ES-I3 (cell line): ENCODE data around the gene CXCR1.
"Not testable (repeated sequence)": the region's sequence is repeated elsewhere in the genome, so short reads cannot be mapped to it uniquely, and the experiment has no call there.

ENCODE experiments used
- H3K36me3 ChIP-seq: 2 replicates; pipeline ENCODE4 v1.6.1; 2013; ENCODE audit warnings: mild to moderate bottlenecking, low read length, control low read depth, moderate library complexity; ENCODE audit not compliant: insufficient read depth
- H3K4me1 ChIP-seq: 2 replicates; pipeline ENCODE4 v1.6.1; 2013; ENCODE audit warnings: mild to moderate bottlenecking, control low read depth, low read length; ENCODE audit not compliant: insufficient read depth
- H3K9ac ChIP-seq: 2 replicates; pipeline ENCODE4 v1.6.1; 2013; ENCODE audit warnings: low read depth, mild to moderate bottlenecking, low read length, moderate library complexity
- H3K9me3 ChIP-seq: 2 replicates; pipeline ENCODE4 v1.6.1; 2013; ENCODE audit warnings: mild to moderate bottlenecking, low read length, moderate library complexity; ENCODE audit not compliant: control insufficient read depth, insufficient read depth

CXCR1 gene

DNA sequence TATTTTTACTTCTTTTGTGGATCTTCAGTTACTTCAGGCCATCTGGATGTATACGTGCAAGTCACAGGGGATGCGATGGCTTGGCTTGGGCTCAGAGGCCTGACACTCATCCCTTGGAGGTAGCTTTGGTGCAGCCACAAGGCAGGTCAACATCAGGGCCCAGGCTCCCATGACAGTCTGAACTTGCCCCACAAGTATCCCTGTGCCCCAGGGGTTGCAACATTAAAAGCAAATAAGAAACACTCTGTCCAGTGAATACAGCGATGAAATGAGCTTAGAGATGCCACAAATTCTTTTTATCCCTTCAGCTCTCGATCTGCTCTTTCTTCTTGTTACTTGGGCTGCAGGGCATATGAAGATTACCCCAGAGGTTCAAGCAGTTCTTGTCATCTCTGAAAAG is 13.0 kb upstream of the CXCR1 start:
- Histone ChIP-seq H3K36me3 (no peaks in the 10 kb centered on the region), H3K4me1 (no peaks in the 10 kb centered on the region), H3K9me3 (no peaks in the 10 kb centered on the region), H3K9ac (no peak overlapping the region)

DNA sequence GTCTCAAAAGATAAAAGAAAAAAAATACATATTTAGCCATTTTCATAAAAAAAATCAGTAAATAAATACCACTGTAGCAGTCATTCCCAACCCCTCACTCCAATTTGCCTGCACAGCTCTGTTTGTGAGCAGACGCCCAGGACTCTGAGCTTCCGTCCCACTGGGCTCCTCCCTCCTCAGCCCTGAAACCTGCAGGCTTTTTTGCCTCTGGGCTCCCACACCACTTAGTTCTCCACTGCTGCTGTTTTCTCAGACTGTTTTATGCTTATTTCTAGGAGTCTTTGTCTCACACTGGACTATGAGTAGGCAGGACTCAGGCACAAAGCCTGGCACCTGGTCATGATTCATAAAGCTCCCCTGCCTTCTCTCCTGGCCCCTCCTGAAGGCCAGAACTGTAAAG is 6.1 kb upstream of the CXCR1 start:
- H3K4me1 ChIP-seq: peaks cover 5% of the 10 kb centered on the region
- no peaks in the 10 kb centered on the region for H3K9me3 ChIP-seq
- no peaks in the 10 kb centered on the region for H3K36me3 ChIP-seq
- no peak overlapping the region for H3K9ac ChIP-seq

DNA sequence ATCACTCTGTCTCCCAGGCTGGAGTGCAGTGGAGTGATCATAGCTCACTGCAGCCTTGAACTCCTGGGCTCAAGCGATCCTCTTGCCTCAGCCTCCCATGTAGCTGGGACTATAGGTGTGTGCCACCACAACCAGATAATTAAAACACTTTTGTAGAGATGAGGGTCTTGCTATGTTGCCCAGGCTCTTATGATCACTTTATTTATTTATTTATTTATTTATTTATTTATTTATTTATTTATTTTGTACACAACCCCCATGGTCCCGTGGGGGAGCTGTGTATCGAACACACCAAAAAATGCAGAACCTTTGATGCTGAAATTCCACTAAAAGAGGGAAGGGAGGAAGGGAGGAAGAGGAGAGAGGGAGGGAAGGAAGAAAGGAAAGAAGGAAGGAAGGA is 5.0 kb upstream of the CXCR1 start:
- not testable (repeated sequence) for H3K9me3 ChIP-seq, H3K36me3 ChIP-seq, H3K4me1 ChIP-seq, H3K9ac ChIP-seq

DNA sequence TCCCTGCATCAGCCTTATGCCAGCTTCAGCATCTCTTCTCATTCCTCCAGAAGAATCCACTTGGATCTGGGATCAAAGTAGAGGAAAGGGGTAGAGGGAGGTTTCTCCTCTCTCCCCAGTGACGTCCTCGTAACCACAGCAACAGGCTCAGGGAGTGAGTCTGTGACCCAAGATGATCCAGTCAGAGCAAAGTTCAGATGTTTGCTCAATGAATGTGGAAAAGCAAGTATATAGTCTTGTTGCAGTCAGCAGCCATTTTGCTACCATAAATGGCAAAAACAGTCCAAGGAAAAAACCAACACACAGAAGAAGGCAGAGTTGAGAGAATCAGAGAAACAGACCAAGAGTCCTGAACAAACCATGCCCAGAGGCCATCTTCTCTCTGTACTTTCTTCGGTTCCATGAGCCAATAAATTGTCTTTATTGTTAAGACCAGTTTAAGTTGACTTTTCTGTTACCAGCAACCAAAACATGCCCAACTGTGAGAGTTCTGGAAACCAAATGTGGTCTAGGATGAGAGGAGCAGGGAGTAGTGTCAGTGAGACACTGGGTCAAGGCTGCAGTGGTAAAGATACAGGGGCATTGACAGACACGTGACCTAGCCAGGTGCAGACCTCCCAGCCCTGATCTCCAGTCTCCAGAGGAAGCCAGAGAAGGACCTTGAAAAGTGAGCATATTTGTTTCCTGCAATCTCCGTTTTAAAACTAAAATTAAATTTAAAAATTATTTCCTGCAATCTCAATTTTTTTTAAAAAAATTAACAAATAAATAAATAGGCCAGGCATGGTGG is 3.2 kb upstream of the CXCR1 start:
- Histone ChIP-seq H3K36me3 (no peaks in the 10 kb centered on the region), H3K9ac (no peak overlapping the region), H3K9me3 (no peaks in the 10 kb centered on the region), H3K4me1 (peaks cover 9% of the 10 kb centered on the region)

DNA sequence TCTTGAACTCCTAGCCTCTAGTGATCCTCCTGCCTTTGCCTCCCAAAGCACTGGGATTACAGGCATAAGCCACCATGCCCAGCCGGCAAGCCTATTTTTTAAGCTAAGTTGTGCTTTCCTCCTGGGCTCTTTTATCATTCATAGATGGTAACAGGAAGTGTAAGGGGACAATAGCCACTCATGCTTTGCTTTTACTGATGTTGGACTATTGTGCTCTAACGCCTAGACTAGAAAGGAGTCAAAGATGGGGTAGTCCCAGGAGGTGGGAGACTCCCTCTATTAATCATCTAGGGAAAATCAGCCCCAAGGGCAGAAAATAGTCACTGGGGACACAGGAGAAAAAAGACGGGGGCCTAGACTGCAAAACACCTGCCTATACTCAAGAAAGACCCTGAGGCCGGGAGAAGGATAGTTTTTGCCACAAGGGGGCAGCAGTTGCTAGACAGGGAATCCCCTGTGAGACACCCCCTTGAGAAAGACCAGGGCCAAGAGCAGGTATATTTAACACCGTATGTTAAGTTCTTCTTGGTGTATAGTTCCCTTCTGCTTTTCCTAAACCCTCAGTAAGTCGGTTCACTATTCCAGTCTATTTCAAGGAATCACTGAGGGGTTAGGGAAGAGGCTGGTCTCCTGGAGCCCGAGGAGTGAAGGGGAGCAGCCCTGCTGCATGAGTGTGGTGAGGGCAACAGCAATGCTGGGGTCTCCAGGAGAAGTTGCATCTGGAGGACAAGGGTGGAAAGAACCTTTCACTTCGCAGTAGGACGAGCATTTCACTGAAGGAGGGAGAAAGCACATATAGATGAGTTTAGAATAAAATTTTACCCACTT is 2.1 kb upstream of the CXCR1 start:
- H3K4me1 ChIP-seq: peaks cover 9% of the 10 kb centered on the region
- H3K36me3 ChIP-seq: no peaks in the 10 kb centered on the region
- H3K9ac ChIP-seq: no peak overlapping the region
- H3K9me3 ChIP-seq: no peaks in the 10 kb centered on the region

DNA sequence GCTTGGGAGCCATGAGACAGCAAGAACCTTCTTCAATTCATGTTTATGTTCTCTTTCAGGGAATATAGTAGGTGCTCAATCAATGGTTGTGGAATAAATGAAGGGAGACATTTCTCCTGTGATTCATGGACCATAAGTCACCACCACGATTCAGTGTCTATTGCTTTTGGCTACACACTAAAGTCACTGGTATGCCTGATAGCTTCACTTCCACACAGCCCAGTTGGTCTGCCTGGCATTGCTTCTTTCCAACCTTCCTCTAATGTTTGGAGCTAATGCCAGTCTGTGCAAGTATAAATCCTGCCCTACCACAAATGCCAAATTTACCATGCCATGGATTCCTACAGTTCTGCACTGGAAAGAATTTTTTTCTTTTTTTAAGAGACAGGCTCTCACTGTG is 1.3 kb upstream of the CXCR1 start:
- Histone ChIP-seq H3K36me3 (no peaks in the 10 kb centered on the region), H3K9ac (no peak overlapping the region), H3K9me3 (no peaks in the 10 kb centered on the region), H3K4me1 (peaks cover 9% of the 10 kb centered on the region)

DNA sequence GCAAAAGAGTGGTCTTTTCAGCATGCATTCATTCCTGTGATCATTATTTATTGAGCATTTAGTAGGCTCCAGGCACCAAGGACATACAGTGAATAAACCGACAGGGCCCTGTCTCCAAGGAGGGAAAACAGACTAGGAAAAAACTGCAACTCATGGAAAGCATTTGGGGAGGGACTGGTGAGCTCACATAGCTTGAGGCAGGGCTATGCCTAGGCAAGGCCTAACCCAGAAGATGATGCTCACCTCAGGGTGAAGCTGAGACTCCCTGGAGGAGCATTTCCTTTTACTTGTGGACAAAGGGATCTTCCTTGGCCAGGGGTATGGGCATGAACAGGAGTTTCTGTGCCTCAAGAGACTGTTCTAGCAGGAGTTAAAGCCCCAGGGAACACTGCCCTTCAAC is 3.9 kb downstream of the CXCR1 start:
- no peak overlapping the region for H3K9ac ChIP-seq
- no peaks in the 10 kb centered on the region for H3K9me3 ChIP-seq

DNA sequence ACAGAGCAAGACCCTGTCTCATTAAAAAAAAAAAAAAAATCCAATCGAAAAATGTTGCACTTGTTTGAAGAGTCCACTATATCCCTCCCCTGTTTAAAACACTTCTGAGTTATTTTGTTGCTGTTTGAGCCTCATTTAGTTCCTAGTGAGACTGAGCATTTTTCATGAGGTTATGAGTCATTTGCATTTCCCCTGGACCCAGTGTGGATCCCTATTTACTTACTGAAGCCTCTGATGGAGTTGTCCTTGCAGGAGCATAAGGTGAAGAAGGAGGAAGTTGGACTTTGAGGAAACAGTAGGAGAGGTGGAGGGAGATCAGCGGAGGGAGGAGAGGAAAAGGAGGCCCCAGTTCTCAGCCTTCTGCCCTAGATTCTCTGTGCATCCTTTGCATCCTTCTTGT is 5.1 kb downstream of the CXCR1 start:
- Histone ChIP-seq H3K9me3 (no peaks in the 10 kb centered on the region; the same call in 1 of the 2 replicates), H3K4me1 (no peaks in the 10 kb centered on the region), H3K36me3 (no peaks in the 10 kb centered on the region), H3K9ac (no peak overlapping the region)

More for the DNA sequence above, 3.9 kb downstream of the CXCR1 start:
- Histone ChIP-seq H3K4me1 (0 out of 2 replicates have a peak, but pooled peaks cover 3% of the 10 kb centered on the region), H3K36me3 (no peaks in the 10 kb centered on the region)

DNA sequence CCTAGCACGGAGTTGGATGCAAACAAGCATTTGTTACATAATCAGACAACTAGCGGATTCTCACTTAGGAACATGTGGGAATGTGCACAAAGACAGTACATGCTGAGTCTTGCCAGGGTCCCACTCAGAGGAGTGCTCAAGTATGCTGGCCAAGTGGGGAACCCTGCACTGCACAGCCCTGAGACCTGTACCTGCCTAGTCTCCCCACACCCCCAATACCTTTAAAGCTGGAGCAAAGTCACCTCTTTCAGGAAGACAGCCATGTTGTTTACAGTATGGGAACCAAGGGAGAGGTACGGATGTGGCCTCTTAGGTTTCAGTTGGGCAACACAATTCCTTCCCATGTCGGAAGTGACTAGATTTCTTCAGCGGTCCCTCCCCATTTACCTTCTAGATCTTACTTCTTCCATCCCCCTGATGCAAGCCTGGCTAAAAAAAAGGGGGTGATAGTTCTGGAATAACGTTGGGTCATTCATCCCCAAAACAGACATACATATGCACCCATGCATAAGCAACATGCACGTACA is 10.7 kb downstream of the CXCR1 start:
- no peak overlapping the region for H3K9ac ChIP-seq
- no peaks in the 10 kb centered on the region; the same call in 1 of the 2 replicates for H3K9me3 ChIP-seq
- no peaks in the 10 kb centered on the region for H3K4me1 ChIP-seq
- H3K36me3 ChIP-seq: no peaks in the 10 kb centered on the region

DNA sequence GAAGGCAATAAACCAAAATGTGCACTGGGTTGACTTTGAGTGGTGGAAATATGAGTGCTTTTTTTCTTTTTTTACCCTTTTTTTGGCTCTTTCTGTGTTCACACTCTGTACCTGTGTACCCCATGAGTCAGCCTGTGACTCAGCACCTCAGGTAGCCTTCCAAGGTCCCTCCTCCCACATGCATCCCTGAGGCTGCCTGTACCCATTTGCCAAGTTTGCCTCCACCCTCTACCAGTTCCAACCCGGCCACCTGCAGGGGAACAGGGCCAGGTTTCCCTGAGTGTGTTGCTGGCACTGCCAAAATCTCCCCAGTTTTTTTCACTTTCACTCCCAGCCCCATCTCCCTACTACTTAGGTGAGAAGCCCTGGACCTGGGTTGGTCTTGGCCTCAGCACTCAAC is 14.0 kb downstream of the CXCR1 start:
- Histone ChIP-seq H3K9me3 (no peaks in the 10 kb centered on the region; the same call in 1 of the 2 replicates), H3K9ac (no peak overlapping the region), H3K36me3 (no peaks in the 10 kb centered on the region), H3K4me1 (no peaks in the 10 kb centered on the region)

DNA sequence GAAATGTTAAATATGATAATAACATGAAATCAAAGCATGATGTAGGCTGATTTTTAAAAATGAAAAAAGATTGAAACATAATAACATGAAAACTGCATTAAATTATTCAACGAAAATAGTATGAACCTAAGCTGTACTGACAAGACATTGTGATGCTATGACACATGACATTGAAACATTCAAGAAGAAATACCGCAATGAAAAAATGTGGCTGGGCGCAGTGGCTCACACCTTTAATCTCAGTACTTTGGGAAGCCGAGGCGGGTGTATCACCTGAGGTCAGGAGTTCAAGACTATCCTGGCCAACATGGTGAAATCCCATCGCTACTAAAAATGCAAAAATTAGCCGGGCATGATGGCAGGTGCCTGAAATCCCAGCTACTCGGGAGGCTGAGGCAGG is 14.6 kb downstream of the CXCR1 start:
- no peaks in the 10 kb centered on the region for H3K36me3 ChIP-seq
- H3K9ac ChIP-seq: no peak overlapping the region
- no peaks in the 10 kb centered on the region for H3K4me1 ChIP-seq
- H3K9me3 ChIP-seq: no peaks in the 10 kb centered on the region

DNA sequence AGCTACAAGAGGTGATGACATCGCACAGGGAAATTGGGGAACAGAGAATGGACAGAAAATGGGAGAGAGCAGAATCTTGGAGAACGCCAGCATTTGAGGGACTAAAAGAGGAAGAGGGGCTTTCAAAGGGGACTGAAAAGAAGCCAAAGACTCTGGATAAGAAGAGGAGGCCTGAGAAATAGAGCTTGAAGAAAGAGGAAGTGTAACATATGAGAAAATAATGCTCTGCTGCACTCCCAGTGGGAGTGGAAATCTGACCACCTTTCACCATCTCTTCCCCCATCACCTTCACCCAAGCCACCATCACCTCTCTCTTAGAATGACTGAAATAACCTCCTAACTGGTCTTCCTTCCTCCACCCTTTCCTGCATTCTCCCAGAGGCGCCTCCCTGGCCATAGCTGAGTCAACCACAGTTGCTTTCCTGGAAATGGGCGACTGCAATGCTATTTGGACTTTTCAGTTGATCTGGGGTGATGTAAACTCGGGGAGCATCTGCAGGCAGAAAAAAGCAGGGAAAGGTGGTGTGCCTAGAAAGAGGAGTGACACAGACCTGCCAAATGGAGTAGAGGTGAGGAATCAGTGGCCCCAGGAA is 16.8 kb downstream of the CXCR1 start:
- Histone ChIP-seq H3K9ac (no peak overlapping the region), H3K9me3 (0 out of 2 replicates have a peak, but pooled peaks cover 2% of the 10 kb centered on the region), H3K4me1 (no peaks in the 10 kb centered on the region), H3K36me3 (no peaks in the 10 kb centered on the region)

DNA sequence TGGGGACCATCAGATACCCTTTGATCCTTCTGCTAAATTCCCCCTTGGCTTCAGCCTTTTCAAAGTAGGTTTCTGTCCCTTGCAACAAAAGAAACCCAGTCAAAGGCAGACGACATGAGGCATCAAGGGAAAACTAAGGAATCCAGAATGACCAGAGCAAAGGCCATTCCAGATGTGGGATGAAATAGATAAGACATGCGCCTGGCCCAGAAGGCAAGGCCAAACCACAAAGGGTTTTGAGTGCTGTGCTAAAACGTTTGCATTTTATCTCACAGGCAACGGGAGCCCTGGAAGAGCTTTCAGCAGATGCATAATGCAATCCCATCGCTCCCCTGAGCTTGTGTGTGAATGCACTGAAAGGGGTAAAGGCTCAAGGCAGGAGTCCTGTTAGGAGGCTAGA is 17.7 kb downstream of the CXCR1 start:
- no peaks in the 10 kb centered on the region for H3K36me3 ChIP-seq
- 0 out of 2 replicates have a peak, but pooled peaks cover 2% of the 10 kb centered on the region for H3K9me3 ChIP-seq
- H3K9ac ChIP-seq: no peak overlapping the region
- no peaks in the 10 kb centered on the region for H3K4me1 ChIP-seq

DNA sequence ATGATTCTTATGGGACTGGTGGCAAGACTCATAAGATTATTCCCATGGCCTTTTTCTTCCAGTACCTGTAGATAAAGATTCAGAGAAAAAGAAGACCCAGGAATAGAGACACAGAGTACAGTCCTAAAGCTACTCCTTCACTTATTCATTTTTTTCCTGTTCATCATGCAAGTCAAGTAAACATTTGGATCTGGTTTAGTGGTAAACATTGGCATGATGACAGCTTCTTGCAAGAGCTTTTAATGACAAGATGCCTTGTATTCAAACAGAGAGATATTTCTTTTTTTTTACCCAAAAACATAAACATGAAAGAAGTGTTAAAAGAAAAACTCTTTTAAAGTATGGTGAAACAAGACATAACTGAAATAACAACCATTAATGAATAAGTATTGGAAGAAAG is 20.7 kb downstream of the CXCR1 start:
- Histone ChIP-seq H3K9ac (no peak overlapping the region), H3K36me3 (no peaks in the 10 kb centered on the region), H3K9me3 (0 out of 2 replicates have a peak, but pooled peaks cover 2% of the 10 kb centered on the region), H3K4me1 (no peaks in the 10 kb centered on the region)
